HCT116 (cell line): ENCODE results near the gene HIRIP3.

Experiments
- POLR2A ChIP-seq: IDR thresholded peaks from 2 replicates; pipeline ENCODE4 v1.7.0; 2011; ENCODE audit warnings: borderline replicate concordance; ENCODE audit not compliant: insufficient read depth, insufficient read length; ENCODE audit errors: extremely low read depth
- RAD21 ChIP-seq: IDR thresholded peaks from 2 replicates; pipeline ENCODE4 v1.6.1; 2012; ENCODE audit warnings: low read depth, mild to moderate bottlenecking
- TF ChIP-seq, protein P1 (sequence below), 3 experiments: fragments of 200-600 bp in 1 of 3; sonication (generic) in 1 of 3; IDR thresholded peaks in 2 of 3; conservative IDR thresholded peaks in 1 of 3; 2 replicates each; pipeline ENCODE4 v1.5.1; 2012 to 2017; ENCODE audit warnings: low read depth in 2 of 3, low read length in 2 of 3, antibody characterized with exemption in 1 of 3, borderline replicate concordance in 1 of 3, control low read depth in 1 of 3, mild to moderate bottlenecking in 1 of 3, mixed read lengths in 1 of 3, mixed run types in 1 of 3, moderate library complexity in 1 of 3; ENCODE audit not compliant: insufficient read depth in 1 of 3
- TF ChIP-seq, protein P2 (sequence below): IDR thresholded peaks from 2 replicates; pipeline ENCODE4 v1.6.1; 2012; ENCODE audit warnings: low read depth

DNA sequence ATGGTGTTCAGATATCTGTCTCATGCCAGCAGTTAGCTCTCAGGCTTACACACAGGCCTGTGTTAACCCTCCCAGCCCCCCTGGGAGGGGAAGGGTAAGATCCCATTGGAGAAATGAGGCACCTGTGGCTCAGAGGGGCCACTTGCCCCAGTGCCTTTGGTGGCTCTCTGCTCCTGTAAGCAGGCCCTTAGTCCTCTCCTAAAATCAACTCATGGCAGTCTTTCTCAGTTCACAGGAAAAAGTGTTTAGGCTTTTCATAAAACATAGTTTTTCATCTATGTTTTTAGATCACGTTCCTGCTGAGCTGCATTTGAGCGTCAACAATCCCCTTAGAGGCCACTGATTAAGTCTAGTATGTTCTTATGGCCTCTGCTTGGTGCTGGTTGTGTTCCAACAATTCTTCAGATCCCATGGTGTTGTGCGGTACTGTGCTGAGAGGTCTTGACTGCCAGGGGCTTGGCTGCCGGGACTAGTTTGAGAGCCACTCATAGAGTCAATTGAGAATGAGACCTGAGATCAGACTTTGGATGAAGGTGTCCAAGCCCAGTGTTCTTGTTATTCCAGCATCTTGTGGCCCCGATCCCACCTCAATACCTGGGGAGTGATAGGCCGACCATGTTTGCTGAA, 11.2 kb downstream of the HIRIP3 start:
- TF ChIP-seq, protein P1, sequence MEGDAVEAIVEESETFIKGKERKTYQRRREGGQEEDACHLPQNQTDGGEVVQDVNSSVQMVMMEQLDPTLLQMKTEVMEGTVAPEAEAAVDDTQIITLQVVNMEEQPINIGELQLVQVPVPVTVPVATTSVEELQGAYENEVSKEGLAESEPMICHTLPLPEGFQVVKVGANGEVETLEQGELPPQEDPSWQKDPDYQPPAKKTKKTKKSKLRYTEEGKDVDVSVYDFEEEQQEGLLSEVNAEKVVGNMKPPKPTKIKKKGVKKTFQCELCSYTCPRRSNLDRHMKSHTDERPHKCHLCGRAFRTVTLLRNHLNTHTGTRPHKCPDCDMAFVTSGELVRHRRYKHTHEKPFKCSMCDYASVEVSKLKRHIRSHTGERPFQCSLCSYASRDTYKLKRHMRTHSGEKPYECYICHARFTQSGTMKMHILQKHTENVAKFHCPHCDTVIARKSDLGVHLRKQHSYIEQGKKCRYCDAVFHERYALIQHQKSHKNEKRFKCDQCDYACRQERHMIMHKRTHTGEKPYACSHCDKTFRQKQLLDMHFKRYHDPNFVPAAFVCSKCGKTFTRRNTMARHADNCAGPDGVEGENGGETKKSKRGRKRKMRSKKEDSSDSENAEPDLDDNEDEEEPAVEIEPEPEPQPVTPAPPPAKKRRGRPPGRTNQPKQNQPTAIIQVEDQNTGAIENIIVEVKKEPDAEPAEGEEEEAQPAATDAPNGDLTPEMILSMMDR (IDR thresholded peaks at IDR 0.05 in 2 of 3, conservative IDR thresholded peaks at IDR 0.05 in 1 of 3; ENCODE audit: borderline replicate concordance in 1 of 3, insufficient read depth in 1 of 3, low read depth in 2 of 3, low read length in 2 of 3) = no peak
- no peak for TF ChIP-seq POLR2A
- TF ChIP-seq RAD21 = no peak
- TF ChIP-seq, protein P2, sequence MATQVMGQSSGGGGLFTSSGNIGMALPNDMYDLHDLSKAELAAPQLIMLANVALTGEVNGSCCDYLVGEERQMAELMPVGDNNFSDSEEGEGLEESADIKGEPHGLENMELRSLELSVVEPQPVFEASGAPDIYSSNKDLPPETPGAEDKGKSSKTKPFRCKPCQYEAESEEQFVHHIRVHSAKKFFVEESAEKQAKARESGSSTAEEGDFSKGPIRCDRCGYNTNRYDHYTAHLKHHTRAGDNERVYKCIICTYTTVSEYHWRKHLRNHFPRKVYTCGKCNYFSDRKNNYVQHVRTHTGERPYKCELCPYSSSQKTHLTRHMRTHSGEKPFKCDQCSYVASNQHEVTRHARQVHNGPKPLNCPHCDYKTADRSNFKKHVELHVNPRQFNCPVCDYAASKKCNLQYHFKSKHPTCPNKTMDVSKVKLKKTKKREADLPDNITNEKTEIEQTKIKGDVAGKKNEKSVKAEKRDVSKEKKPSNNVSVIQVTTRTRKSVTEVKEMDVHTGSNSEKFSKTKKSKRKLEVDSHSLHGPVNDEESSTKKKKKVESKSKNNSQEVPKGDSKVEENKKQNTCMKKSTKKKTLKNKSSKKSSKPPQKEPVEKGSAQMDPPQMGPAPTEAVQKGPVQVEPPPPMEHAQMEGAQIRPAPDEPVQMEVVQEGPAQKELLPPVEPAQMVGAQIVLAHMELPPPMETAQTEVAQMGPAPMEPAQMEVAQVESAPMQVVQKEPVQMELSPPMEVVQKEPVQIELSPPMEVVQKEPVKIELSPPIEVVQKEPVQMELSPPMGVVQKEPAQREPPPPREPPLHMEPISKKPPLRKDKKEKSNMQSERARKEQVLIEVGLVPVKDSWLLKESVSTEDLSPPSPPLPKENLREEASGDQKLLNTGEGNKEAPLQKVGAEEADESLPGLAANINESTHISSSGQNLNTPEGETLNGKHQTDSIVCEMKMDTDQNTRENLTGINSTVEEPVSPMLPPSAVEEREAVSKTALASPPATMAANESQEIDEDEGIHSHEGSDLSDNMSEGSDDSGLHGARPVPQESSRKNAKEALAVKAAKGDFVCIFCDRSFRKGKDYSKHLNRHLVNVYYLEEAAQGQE = no peak
